Ovary (tissue), 9 donors: ENCODE results near the gene PIAS2. TPM values are rescaled to one million over a fixed set of nuclear protein-coding genes. Genes with fewer than 3 reads are reported as not detected.

Experiments
- DNase-seq, 5 donors: peaks; one replicate each; pipeline ENCODE4 v3.0.0-alpha.2; 2019 to 2020
- H3K27ac ChIP-seq, 2 donors: fragments of 200-600 bp; one replicate each; pipeline versions ENCODE4 v1.5.1 to v1.8.0; 2019 to 2022
- H3K27me3 ChIP-seq: fragments of 200-600 bp; one replicate; pipeline ENCODE4 v1.8.0; 2022
- H3K36me3 ChIP-seq: fragments of 200-600 bp; sonication (generic); one replicate; pipeline ENCODE4 v1.5.1; 2019
- H3K4me1 ChIP-seq: one replicate; pipeline ENCODE4 v1.8.1; 2013; ENCODE audit warnings: mild to moderate bottlenecking, moderate library complexity; ENCODE audit not compliant: insufficient read depth
- H3K4me3 ChIP-seq: fragments of 200-600 bp; sonication (generic); one replicate; pipeline ENCODE4 v1.5.1; 2017
- H3K9me3 ChIP-seq, 2 donors: fragments of 200-600 bp in 1 of 2; sonication (generic) in 1 of 2; one replicate each; pipeline versions ENCODE4 v1.5.1 to v1.8.1; 2013 to 2019; ENCODE audit warnings: mild to moderate bottlenecking in 1 of 2, moderate library complexity in 1 of 2
- CTCF ChIP-seq, 3 donors: fragments of 450-650 bp in 2 of 3; fragments of 200-600 bp in 1 of 3; IDR thresholded peaks; one replicate each; pipeline versions ENCODE4 v1.5.1 to v1.8.0; 2016 to 2022; ENCODE audit warnings: antibody characterized with exemption in 3 of 3, mild to moderate bottlenecking in 1 of 3
- EP300 ChIP-seq: sonication (generic); formaldehyde crosslinking; IDR thresholded peaks from one replicate; pipeline ENCODE4 v1.6.1; 2017; ENCODE audit warnings: antibody characterized with exemption
- POLR2A ChIP-seq: fragments of 450-650 bp; IDR thresholded peaks from one replicate; pipeline ENCODE4 v1.6.1; 2017; ENCODE audit warnings: antibody characterized with exemption, mild to moderate bottlenecking, moderate library complexity
- WGBS, 3 donors: extraction: QIAGEN DNeasy Blood & Tissue Kit in 1 of 3; methylation state at CpG; one replicate each; pipeline versions ENCODE4 v1.1.5 to v1.1.7; 2013 to 2017; 5-methylcytosine and 5-hydroxymethylcytosine counted together
- intact Hi-C, 4 donors: fragments of 100-400 bp; cut with DNase I; formaldehyde crosslinking; loops; one replicate each; pipeline versions ENCODE4 v1.11.0 to v1.15.1; 2022 to 2023
- polyA plus RNA-seq, 2 donors: library from polyadenylated mRNA; stranded (reverse); fragments of 200-250 nt in 1 of 2; fragments of 350-450 nt in 1 of 2; fragmentation: Illumina TruSeq in 1 of 2; extraction: RNeasy Lipid Tissue Mini Kit (QIAGEN cat#74804) in 1 of 2; gene quantifications; one replicate each; pipeline ENCODE4 v1.2.3, GENCODE V29; 2013 to 2014
- total RNA-seq, 7 donors: library from RNA; depleted of rRNA in 2 of 7; stranded (reverse); fragments of >200 nt in 2 of 7; fragmentation: NEBNext Ultra II Directional in 3 of 7; extraction: Animal tissue kit (Norgen Biotek cat#: 25700) in 3 of 7; gene quantifications; one replicate each; pipeline versions ENCODE4 v1.1.0 to v1.2.4, GENCODE V29; 2016 to 2023
- donor health status: DM: no; HTN: no; CAD: no; lungs with moderate emphysema.
- donor health status: DM: no; HTN: no; CAD: no.
- donor health status: Bipolar disorder and iron deficiency.
- donor health status: DM: yes; HTN: yes; CAD: no.
- donor health status: DM: no; HTN: no; CAD: no.
- donor health status: DM: yes; HTN: yes; CAD: no.

The PIAS2 gene
- total and polyA plus RNA-seq, 9 donors = 5.1 to 41.3 (median 34.4) TPM

- Histone ChIP-seq H3K27ac (no peak overlapping the region), H3K36me3 (no peaks in the 10 kb centered on the region), H3K27me3 (no peaks in the 10 kb centered on the region), H3K9me3 (no peaks in the 10 kb centered on the region), H3K4me3 (no peak overlapping the region), H3K4me1 (peaks cover 1% of the 10 kb centered on the region)
- intact Hi-C loops = no loop called here
- no peak for TF ChIP-seq CTCF (IDR thresholded peaks at IDR 0.05)
- WGBS, 3 donors = 89 to 95% (median 94%) methylated on average over 3 of the region's 3 CpGs
- no peak for DNase-seq
These were observed 7.8 kb downstream of the PIAS2 start for GRCh38 chr18:46909497-46909896.

- TF ChIP-seq CTCF (IDR thresholded peaks at IDR 0.05) (no peak), POLR2A (no peak)
- H3K27ac ChIP-seq = no peak overlapping the region
- no peak for DNase-seq
- no peaks in the 10 kb centered on the region for H3K9me3 ChIP-seq
- 95 to 99% (median 98%) methylated on average over 3 of the region's 3 CpGs for WGBS, 3 donors
- intact Hi-C loops = no loop called here
- H3K4me3 ChIP-seq = no peak overlapping the region
- H3K4me1 ChIP-seq = no peaks in the 10 kb centered on the region
- H3K36me3 ChIP-seq = no peaks in the 10 kb centered on the region
- H3K27me3 ChIP-seq = no peaks in the 10 kb centered on the region
These were observed 13.9 kb downstream of the PIAS2 start for GRCh38 chr18:46903406-46903805.

GRCh38 chr18:46899274-46899948, 17.9 kb downstream of the PIAS2 start:
- no peak overlapping the region for H3K27ac ChIP-seq
- intact Hi-C loops = no loop called here
- H3K4me3 ChIP-seq = no peak overlapping the region
- no peaks in the 10 kb centered on the region for H3K9me3 ChIP-seq
- no peak for DNase-seq
- H3K36me3 ChIP-seq = no peaks in the 10 kb centered on the region
- no peaks in the 10 kb centered on the region for H3K4me1 ChIP-seq
- 40 to 60% (median 47%) methylated on average over 2 of the region's 2 CpGs for WGBS, 3 donors
- no peak for TF ChIP-seq EP300
- TF ChIP-seq POLR2A = no peak
- TF ChIP-seq CTCF (IDR thresholded peaks at IDR 0.05) = no peak
- H3K27me3 ChIP-seq = no peaks in the 10 kb centered on the region

- 98 to 99% (median 98%) methylated on average over 2 of the region's 2 CpGs for WGBS, 3 donors
- H3K27me3 ChIP-seq = no peaks in the 10 kb centered on the region
- no peak for DNase-seq
- H3K4me3 ChIP-seq = no peak overlapping the region
- no peak overlapping the region for H3K27ac ChIP-seq
- no peaks in the 10 kb centered on the region for H3K4me1 ChIP-seq
- H3K36me3 ChIP-seq = no peaks in the 10 kb centered on the region
- TF ChIP-seq POLR2A (no peak), EP300 (no peak), CTCF (IDR thresholded peaks at IDR 0.05) (no peak)
- peaks cover 0 to 7% of the 10 kb centered on the region in 2 donors for H3K9me3 ChIP-seq
- intact Hi-C loops = no loop called here
These were observed 23.2 kb downstream of the PIAS2 start for GRCh38 chr18:46894124-46894523.
